IMR-90 (cell line): ENCODE results near the gene ITM2C. TPM values are rescaled to one million over a fixed set of nuclear protein-coding genes. Genes with fewer than 3 reads are reported as not detected.

Source experiments
- ATAC-seq: fragments of 200-7000 bp; cut with Tn5 transposase; 2 replicates; pipeline ENCODE4 v1.9.1; 2020; ENCODE audit warnings: low read depth, mild to moderate bottlenecking, moderate library complexity
- BruUV-seq: library from RNA; stranded (reverse); fragments of 400-500 nt; replicated peaks from 2 replicates; lab custom pipeline; 2021; lab: Mats Ljungman, UMichigan
- CTCF ChIA-PET: fragments of 300-600 bp; formaldehyde crosslinking; extraction: SDS; loops from one replicate; lab custom pipeline; 2021; ENCODE audit warnings: antibody characterized with exemption; lab: Yijun Ruan, JAX
- POLR2A ChIA-PET: fragments of 300-600 bp; sonication (Branson Sonifier 250); formaldehyde crosslinking; loops from one replicate; lab custom pipeline; 2022; ENCODE audit warnings: antibody characterized with exemption; ENCODE audit not compliant: unreplicated experiment; lab: Charles Lee
- DNase-seq: peaks from one replicate; pipeline ENCODE4 v3.0.0; 2013
- H2AFZ ChIP-seq: replicated peaks from 2 replicates; pipeline ENCODE3; 2013; ENCODE audit warnings: low read length, mild to moderate bottlenecking; ENCODE audit not compliant: poor library complexity
- H2AK5ac ChIP-seq: 2 replicates; pipeline ENCODE4 v1.6.1; 2013; ENCODE audit warnings: low read depth, low read length, inconsistent platforms
- H2AK9ac ChIP-seq: replicated peaks from 2 replicates; pipeline ENCODE3; 2013; ENCODE audit warnings: mild to moderate bottlenecking, low read depth, low read length, moderate library complexity; ENCODE audit not compliant: poor library complexity
- H2BK120ac ChIP-seq: 2 replicates; pipeline ENCODE4 v1.6.1; 2013; ENCODE audit warnings: low read depth, low read length, inconsistent platforms
- H2BK15ac ChIP-seq: 3 replicates; pipeline ENCODE4 v1.6.1; 2013; ENCODE audit warnings: low read depth, low read length, inconsistent platforms
- H2BK20ac ChIP-seq: 2 replicates; pipeline ENCODE4 v1.6.1; 2013; ENCODE audit warnings: low read depth, mild to moderate bottlenecking, inconsistent platforms, low read length, moderate library complexity
- H2BK5ac ChIP-seq: 2 replicates; pipeline ENCODE4 v1.6.1; 2013; ENCODE audit warnings: mild to moderate bottlenecking, low read depth, low read length, inconsistent platforms; ENCODE audit not compliant: poor library complexity, severe bottlenecking
- H3K14ac ChIP-seq: replicated peaks from 2 replicates; pipeline ENCODE4 v1.6.1; 2013; ENCODE audit warnings: low read depth, low read length, inconsistent platforms
- H3K18ac ChIP-seq: 2 replicates; pipeline ENCODE4 v1.6.1; 2013; ENCODE audit warnings: low read depth, low read length, control low read depth
- H3K23ac ChIP-seq: 2 replicates; pipeline ENCODE4 v1.6.1; 2013; ENCODE audit warnings: low read depth, low read length, inconsistent platforms
- H3K27ac ChIP-seq: 2 replicates; pipeline ENCODE4 v1.5.1; 2013; ENCODE audit warnings: mild to moderate bottlenecking, control low read depth, low read length; ENCODE audit not compliant: insufficient read depth
- H3K27me3 ChIP-seq: 2 replicates; pipeline ENCODE4 v1.6.1; 2013; ENCODE audit warnings: low read length; ENCODE audit not compliant: control insufficient read depth, insufficient read depth
- H3K36me3 ChIP-seq: 2 replicates; pipeline ENCODE4 v1.6.1; 2013; ENCODE audit warnings: low read length, mixed read lengths; ENCODE audit not compliant: control insufficient read depth, insufficient read depth
- H3K4ac ChIP-seq: 2 replicates; pipeline ENCODE4 v1.6.1; 2013; ENCODE audit warnings: low read depth, low read length, inconsistent platforms
- H3K4me1 ChIP-seq: 2 replicates; pipeline ENCODE4 v1.6.1; 2013; ENCODE audit warnings: low read length, mixed read lengths; ENCODE audit not compliant: control insufficient read depth, insufficient read depth
- H3K4me2 ChIP-seq: 2 replicates; pipeline ENCODE4 v1.6.1; 2013; ENCODE audit warnings: low read depth, mild to moderate bottlenecking, control low read depth, low read length, moderate library complexity
- H3K4me3 ChIP-seq: 2 replicates; pipeline ENCODE4 v1.5.1; 2013; ENCODE audit warnings: low read depth, mild to moderate bottlenecking, control low read depth, low read length, moderate library complexity; ENCODE audit not compliant: insufficient read depth
- H3K56ac ChIP-seq: 2 replicates; pipeline ENCODE4 v1.6.1; 2013; ENCODE audit warnings: low read length, inconsistent platforms; ENCODE audit not compliant: insufficient read depth; ENCODE audit errors: extremely low read depth
- H3K79me1 ChIP-seq, 2 experiments: 2 replicates each; pipeline ENCODE4 v1.6.1; 2013; ENCODE audit warnings: low read length in 2 of 2, inconsistent platforms in 1 of 2, low read depth in 1 of 2
- H3K9ac ChIP-seq: 2 replicates; pipeline ENCODE4 v1.6.1; 2013; ENCODE audit warnings: low read depth, low read length, control low read depth
- H3K9me1 ChIP-seq: 2 replicates; pipeline ENCODE4 v1.6.1; 2013; ENCODE audit warnings: low read length, inconsistent platforms; ENCODE audit not compliant: insufficient read depth
- H3K9me3 ChIP-seq: 2 replicates; pipeline ENCODE4 v1.6.1; 2013; ENCODE audit warnings: low read length; ENCODE audit not compliant: control insufficient read depth, insufficient read depth
- H4K20me1 ChIP-seq: 2 replicates; pipeline ENCODE4 v1.6.1; 2013; ENCODE audit warnings: low read length, inconsistent platforms; ENCODE audit not compliant: insufficient read depth
- H4K5ac ChIP-seq: 2 replicates; pipeline ENCODE4 v1.6.1; 2013; ENCODE audit warnings: mild to moderate bottlenecking, low read depth, low read length, control low read depth
- H4K8ac ChIP-seq, 2 experiments: 2 replicates each; pipeline ENCODE4 v1.6.1; 2013; ENCODE audit warnings: low read depth in 2 of 2, low read length in 2 of 2, control low read depth in 1 of 2, inconsistent platforms in 1 of 2
- H4K91ac ChIP-seq: 2 replicates; pipeline ENCODE4 v1.6.1; 2013; ENCODE audit warnings: low read depth, low read length, inconsistent platforms; ENCODE audit not compliant: insufficient read depth
- BHLHE40 ChIP-seq: fragments of 150-350 bp; IDR thresholded peaks from 2 replicates; pipeline ENCODE4 v1.6.1; 2016; ENCODE audit warnings: mild to moderate bottlenecking, low read depth, low read length
- CEBPB ChIP-seq: IDR thresholded peaks from 2 replicates; pipeline ENCODE4 v1.6.1; 2012; ENCODE audit warnings: low read depth, low read length, improper control_type of control experiment
- CHD1 ChIP-seq: IDR thresholded peaks from 2 replicates; pipeline ENCODE4 v1.6.1; 2012; ENCODE audit warnings: low read depth, low read length, improper control_type of control experiment
- CTCF ChIP-seq: conservative IDR thresholded peaks from 2 replicates; pipeline ENCODE4 v1.5.1; 2012; ENCODE audit warnings: mild to moderate bottlenecking, low read depth, low read length, improper control_type of control experiment
- FOS ChIP-seq: fragments of 150-350 bp; IDR thresholded peaks from 2 replicates; pipeline ENCODE4 v1.6.1; 2016; ENCODE audit warnings: low read depth, low read length
- MAFK ChIP-seq: IDR thresholded peaks from 2 replicates; pipeline ENCODE4 v1.6.1; 2012; ENCODE audit warnings: low read depth, low read length, improper control_type of control experiment
- MAZ ChIP-seq: IDR thresholded peaks from 2 replicates; pipeline ENCODE4 v1.6.1; 2012; ENCODE audit warnings: low read depth, mild to moderate bottlenecking, low read length, improper control_type of control experiment, moderate library complexity, borderline replicate concordance
- MXI1 ChIP-seq: IDR thresholded peaks from 2 replicates; pipeline ENCODE4 v1.6.1; 2012; ENCODE audit warnings: low read depth, mild to moderate bottlenecking, low read length, moderate library complexity, borderline replicate concordance
- NFE2L2 ChIP-seq: fragments of 150-350 bp; IDR thresholded peaks from 2 replicates; pipeline ENCODE4 v1.6.1; 2016; ENCODE audit warnings: low read depth, mild to moderate bottlenecking, low read length
- POLR2A ChIP-seq: IDR thresholded peaks from 2 replicates; pipeline ENCODE4 v1.6.1; 2012; ENCODE audit warnings: mild to moderate bottlenecking, low read depth, low read length
- RAD21 ChIP-seq: IDR thresholded peaks from 2 replicates; pipeline ENCODE4 v1.6.1; 2012; ENCODE audit warnings: low read length, improper control_type of control experiment
- RCOR1 ChIP-seq: IDR thresholded peaks from 2 replicates; pipeline ENCODE4 v1.6.1; 2012; ENCODE audit warnings: mild to moderate bottlenecking, low read length, improper control_type of control experiment; ENCODE audit not compliant: insufficient replicate concordance
- RFX5 ChIP-seq: IDR thresholded peaks from 2 replicates; pipeline ENCODE4 v1.8.0; 2012; ENCODE audit warnings: low read depth, mild to moderate bottlenecking, low read length, moderate library complexity
- SMC3 ChIP-seq: fragments of 150-350 bp; IDR thresholded peaks from 2 replicates; pipeline ENCODE4 v1.6.1; 2016; ENCODE audit warnings: low read depth, mild to moderate bottlenecking, antibody characterized with exemption, low read length, moderate library complexity
- WGBS, 2 experiments: methylation state at CpG; one replicate each; pipeline versions ENCODE4 v1.1.5 to v1.1.7; 2013; ENCODE audit warnings: missing lambda C conversion rate in 2 of 2; ENCODE audit not compliant: insufficient read length in 1 of 2; ENCODE audit errors: extremely low coverage in 2 of 2; 5-methylcytosine and 5-hydroxymethylcytosine counted together
- dilution Hi-C: fragments of 300-500 bp; cut with HindIII; formaldehyde crosslinking; loops from one replicate; pipeline ENCODE4 v1.14.3; 2018; ENCODE audit warnings: low sequenced_read_pairs; ENCODE audit not compliant: unreplicated experiment
- in situ Hi-C: fragments of 300-500 bp; cut with MboI; formaldehyde crosslinking; loops from 3 replicates; pipeline ENCODE4 v1.14.3; 2019; ENCODE audit warnings: low sequenced_read_pairs, inconsistent platforms, mixed read lengths
- intact Hi-C: fragments of 100-400 bp; cut with micrococcal nuclease; formaldehyde crosslinking; loops from 2 replicates; pipeline ENCODE4 v1.10.0; 2022
- polyA plus RNA-seq, 3 experiments: library from polyadenylated mRNA; depleted of rRNA; stranded (reverse); fragments of >200 nt; gene quantifications; 2 replicates each; pipeline ENCODE4 v1.2.3, GENCODE V29; 2012; ENCODE audit warnings: low replicate concordance in 1 of 3
- total RNA-seq: library from RNA; depleted of rRNA; stranded (reverse); fragments of >200 nt; gene quantifications from 2 replicates; pipeline ENCODE4 v1.2.3, GENCODE V29; 2012
- TF ChIP-seq, protein P1 (sequence below): fragments of 150-350 bp; IDR thresholded peaks from 2 replicates; pipeline ENCODE4 v1.6.1; 2016; ENCODE audit warnings: low read depth, mild to moderate bottlenecking, low read length, moderate library complexity, borderline replicate concordance
- TF ChIP-seq, protein P2 (sequence below): fragments of 150-350 bp; IDR thresholded peaks from 2 replicates; pipeline ENCODE4 v1.6.1; 2017; ENCODE audit warnings: mild to moderate bottlenecking, antibody characterized with exemption, low read length, low read depth

Gene ITM2C
- total and polyA plus RNA-seq, 2 of the 4 experiments (the other 2 are of a cell fraction) = 46.8 to 274 TPM

GRCh38 chr2:230829293-230829692, 35.4 kb upstream of the ITM2C start:
- H4K20me1 ChIP-seq = no peaks in the 10 kb centered on the region
- H2BK120ac ChIP-seq = no peak overlapping the region
- TF ChIP-seq BHLHE40 (no peak), RAD21 (no peak), CEBPB (no peak), MAZ (no peak), CTCF (no peak), RCOR1 (no peak), MXI1 (no peak), POLR2A (no peak), FOS (no peak), CHD1 (no peak), MAFK (no peak), NFE2L2 (no peak), SMC3 (no peak), RFX5 (no peak)
- TF ChIP-seq, protein P1, sequence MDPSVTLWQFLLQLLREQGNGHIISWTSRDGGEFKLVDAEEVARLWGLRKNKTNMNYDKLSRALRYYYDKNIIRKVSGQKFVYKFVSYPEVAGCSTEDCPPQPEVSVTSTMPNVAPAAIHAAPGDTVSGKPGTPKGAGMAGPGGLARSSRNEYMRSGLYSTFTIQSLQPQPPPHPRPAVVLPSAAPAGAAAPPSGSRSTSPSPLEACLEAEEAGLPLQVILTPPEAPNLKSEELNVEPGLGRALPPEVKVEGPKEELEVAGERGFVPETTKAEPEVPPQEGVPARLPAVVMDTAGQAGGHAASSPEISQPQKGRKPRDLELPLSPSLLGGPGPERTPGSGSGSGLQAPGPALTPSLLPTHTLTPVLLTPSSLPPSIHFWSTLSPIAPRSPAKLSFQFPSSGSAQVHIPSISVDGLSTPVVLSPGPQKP = no peak
- TF ChIP-seq, protein P2, sequence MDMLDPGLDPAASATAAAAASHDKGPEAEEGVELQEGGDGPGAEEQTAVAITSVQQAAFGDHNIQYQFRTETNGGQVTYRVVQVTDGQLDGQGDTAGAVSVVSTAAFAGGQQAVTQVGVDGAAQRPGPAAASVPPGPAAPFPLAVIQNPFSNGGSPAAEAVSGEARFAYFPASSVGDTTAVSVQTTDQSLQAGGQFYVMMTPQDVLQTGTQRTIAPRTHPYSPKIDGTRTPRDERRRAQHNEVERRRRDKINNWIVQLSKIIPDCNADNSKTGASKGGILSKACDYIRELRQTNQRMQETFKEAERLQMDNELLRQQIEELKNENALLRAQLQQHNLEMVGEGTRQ = no peak
- dilution Hi-C loops = no loop called here
- BruUV-seq = no TSS peak
- H3K27me3 ChIP-seq = peaks cover 34% of the 10 kb centered on the region
- H3K4me2 ChIP-seq = no peak overlapping the region
- no peak overlapping the region for H2BK5ac ChIP-seq
- WGBS, 2 experiments = 98% methylated on average over 8 of the region's 14 CpGs; no CpG with 5 or more reads in 1 of the 2 experiments
- DNase-seq = no peak
- no peak for ATAC-seq
- no peak overlapping the region for H2BK20ac ChIP-seq
- no peak overlapping the region for H2BK15ac ChIP-seq
- intact Hi-C loops = no loop called here
- in situ Hi-C loops = no loop called here
- no peak overlapping the region for H3K4me3 ChIP-seq
- no peak overlapping the region for H3K14ac ChIP-seq
- no peak overlapping the region for H2AK5ac ChIP-seq
- H3K56ac ChIP-seq = no peak overlapping the region
- no peaks in the 10 kb centered on the region for H3K36me3 ChIP-seq
- no peak overlapping the region for H4K8ac ChIP-seq
- no peak overlapping the region for H4K5ac ChIP-seq
- no peaks in the 10 kb centered on the region for H3K9me1 ChIP-seq
- H3K23ac ChIP-seq = no peak overlapping the region
- H3K79me1 ChIP-seq = no peaks in the 10 kb centered on the region
- no peaks in the 10 kb centered on the region for H3K4me1 ChIP-seq
- H3K27ac ChIP-seq = no peak overlapping the region
- CTCF ChIA-PET = no interaction called here
- POLR2A ChIA-PET = no interaction called here
- peaks cover 6% of the 10 kb centered on the region for H3K9me3 ChIP-seq
- H4K91ac ChIP-seq = no peak overlapping the region
- H3K18ac ChIP-seq = no peak overlapping the region
- H3K4ac ChIP-seq = no peak overlapping the region
- H3K9ac ChIP-seq = no peak overlapping the region
- no peak overlapping the region for H2AFZ ChIP-seq
- H2AK9ac ChIP-seq = no peak overlapping the region
